Measurements from ENCODE around the gene CSTF2T. TPM values are rescaled to one million over a fixed set of nuclear protein-coding genes. Genes with fewer than 3 reads are reported as not detected.

Gene CSTF2T
- 10 to 100 TPM; 15.6 to 19.0 TPM for total RNA-seq
- polyA plus RNA-seq (ENCODE audit: insufficient read depth, low read depth, low replicate concordance): 21.8 TPM
- long read RNA-seq, donor 1, full-length matches to known transcripts: 71 of 71 reads
- long read RNA-seq, donor 1, partial matches to known transcripts: 0 of 71 reads
- long read RNA-seq, donor 1, other reads (novel, unspliced or antisense): 0 of 71 reads
- long read RNA-seq, donor 2, full-length matches to known transcripts: 45 of 45 reads
- long read RNA-seq, donor 2, partial matches to known transcripts: 0 of 45 reads
- long read RNA-seq, donor 2, other reads (novel, unspliced or antisense): 0 of 45 reads

- H3K4me1 ChIP-seq: peaks cover 18% of the 10 kb centered on the region
- H3K36me3 ChIP-seq (ENCODE audit: low read depth, missing control alignments): no peaks in the 10 kb centered on the region
- H3K9me3 ChIP-seq: no peaks in the 10 kb centered on the region
- H3K27me3 ChIP-seq: no peaks in the 10 kb centered on the region
- whole genome bisulfite sequencing, 2 donors: 0% methylated on average over 31 to 45 of the region's 45 CpGs
- intact Hi-C loops (cut with DNase I; ENCODE audit: low total_unique reads): no loop called here
- peak within 1 kb of the TSS; percentile 75 to 86 for H3K4me3 ChIP-seq
- H3K27ac ChIP-seq: peak within 1 kb of the TSS; percentile 95 to 98
- peak; percentile 93 for DNase-seq
- no peak for TF ChIP-seq CTCF (IDR thresholded peaks at IDR 0.05)
These were observed at the start of gene CSTF2T for GRCh38 chr10:51699475-51700227. Gene CSTF2T, minus strand, starts transcription at chr10:51699595. Its CDS starts 46 bp downstream, at chr10:51699549.

GRCh38 chr10:51748959-51749358, 49.6 kb upstream of the CSTF2T start:
- H3K36me3 ChIP-seq (ENCODE audit: low read depth, missing control alignments): no peaks in the 10 kb centered on the region
- H3K4me1 ChIP-seq: no peaks in the 10 kb centered on the region
- no peak overlapping the region for H3K4me3 ChIP-seq
- no peaks in the 10 kb centered on the region for H3K27me3 ChIP-seq
- no peaks in the 10 kb centered on the region for H3K9me3 ChIP-seq
- DNase-seq: no peak
- no peak for TF ChIP-seq CTCF (IDR thresholded peaks at IDR 0.05)
- no peak for TF ChIP-seq POLR2A (IDR thresholded peaks at IDR 0.05)
- intact Hi-C loops (cut with DNase I; ENCODE audit: low total_unique reads): no loop called here
- WGBS, 2 donors: 89 to 94% methylated on average over 1 of the region's 1 CpG
- no peak overlapping the region for H3K27ac ChIP-seq

- no peaks in the 10 kb centered on the region for H3K9me3 ChIP-seq
- no peaks in the 10 kb centered on the region for H3K4me1 ChIP-seq
- DNase-seq: no peak
- TF ChIP-seq CTCF (IDR thresholded peaks at IDR 0.05) (no peak), POLR2A (IDR thresholded peaks at IDR 0.05) (no peak)
- no peak overlapping the region for H3K4me3 ChIP-seq
- intact Hi-C loops (cut with DNase I; ENCODE audit: low total_unique reads): no loop called here
- H3K27ac ChIP-seq: no peak overlapping the region
- 96 to 100% methylated on average over 1 of the region's 1 CpG for WGBS, 2 donors
- H3K27me3 ChIP-seq: no peaks in the 10 kb centered on the region
- no peaks in the 10 kb centered on the region for H3K36me3 ChIP-seq (ENCODE audit: low read depth, missing control alignments)
These were observed 47.8 kb upstream of the CSTF2T start for GRCh38 chr10:51747216-51747615.

- no peaks in the 10 kb centered on the region for H3K4me1 ChIP-seq
- no peak for DNase-seq
- no peaks in the 10 kb centered on the region for H3K27me3 ChIP-seq
- WGBS, 2 donors: 92 to 93% methylated on average over 2 of the region's 2 CpGs
- no peak overlapping the region for H3K4me3 ChIP-seq
- no peaks in the 10 kb centered on the region for H3K36me3 ChIP-seq (ENCODE audit: low read depth, missing control alignments)
- TF ChIP-seq POLR2A (IDR thresholded peaks at IDR 0.05): no peak
- TF ChIP-seq CTCF (IDR thresholded peaks at IDR 0.05): no peak
- intact Hi-C loops (cut with DNase I; ENCODE audit: low total_unique reads): no loop called here
- no peaks in the 10 kb centered on the region for H3K9me3 ChIP-seq
- H3K27ac ChIP-seq: no peak overlapping the region
These were observed 46.0 kb upstream of the CSTF2T start for GRCh38 chr10:51745397-51745796.

Data from testis (tissue), 5 donors.